Measurements from ENCODE around the gene BAD. TPM values are rescaled to one million over a fixed set of nuclear protein-coding genes. Genes with fewer than 3 reads are reported as not detected.

The BAD gene
- total and polyA plus RNA-seq, 10 of the 15 experiments (the other 5 are each of a cell fraction or from before 2014, with no cell fraction given), result 1.5 to 67.2 (median 39.6) TPM

DNA sequence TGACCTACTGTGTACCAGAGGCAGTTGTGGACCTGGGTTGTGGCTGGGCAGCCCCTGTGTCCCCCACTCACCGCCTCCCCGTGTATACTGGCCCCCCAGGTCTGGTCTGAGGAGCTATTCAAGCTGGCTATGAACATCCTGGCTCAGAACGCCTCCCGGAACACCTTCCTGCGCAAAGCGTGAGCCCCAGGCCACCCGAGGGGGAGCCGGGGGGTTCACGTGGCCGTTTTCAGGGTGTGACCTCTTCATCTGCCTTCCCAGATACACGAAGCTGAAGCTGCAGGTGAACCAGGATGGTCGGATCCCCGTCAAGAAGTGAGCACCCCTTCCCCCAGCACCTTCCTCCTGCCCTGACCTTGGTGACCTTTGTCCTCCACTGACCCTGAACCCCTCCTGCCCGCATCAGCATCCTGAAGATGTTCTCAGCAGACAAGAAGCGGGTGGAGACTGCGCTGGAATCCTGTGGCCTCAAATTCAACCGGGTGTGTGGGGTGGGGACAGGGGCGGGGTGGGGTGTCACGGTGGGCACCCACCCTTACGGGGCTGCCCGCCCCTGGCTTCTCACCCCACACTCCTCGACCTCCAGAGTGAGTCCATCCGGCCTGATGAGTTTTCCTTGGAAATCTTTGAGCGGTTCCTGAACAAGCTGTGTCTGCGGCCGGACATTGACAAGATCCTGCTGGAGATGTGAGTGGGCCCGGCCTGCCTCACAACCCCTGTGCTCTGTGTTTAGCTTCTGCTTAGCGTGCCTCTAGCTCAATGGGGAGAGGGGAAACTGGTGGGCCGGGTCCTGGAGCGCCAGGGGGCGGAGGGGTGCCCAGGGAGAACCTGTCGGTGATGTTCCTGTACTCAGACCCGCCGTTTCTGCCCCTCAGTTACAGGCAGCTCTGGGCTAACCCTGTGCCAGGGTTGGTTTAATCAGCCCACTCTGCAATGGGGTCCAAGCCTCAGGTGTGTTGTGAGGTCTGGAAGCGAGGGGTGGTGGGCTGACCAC, 29.0 kb downstream of the BAD start:
- intact Hi-C loops (cut with micrococcal nuclease; ENCODE audit: unreplicated experiment) (no loop called here), in situ Hi-C loops (cut with MboI) (no loop called here)
- ChIA-PET POLR2A (interaction anchor here (0.5 to 0.7 kb wide), 4 partner anchors 10 to 1439 kb away, joined by 3 read pairs; no protein-coding TSS in a partner anchor), CTCF (interaction anchor here (0.9 kb wide), 1 partner anchor 45 kb away, joined by 4 read pairs; the partner anchor contains the start of gene CATSPERZ), SMC1A (ENCODE audit: uncharacterized antibody, unreplicated experiment) (no interaction called here), RAD21 (ENCODE audit: unreplicated experiment) (no interaction called here)
- FAIRE-seq (no peak), DNase-seq (ENCODE audit: low read depth, low spot score) (no peak), ATAC-seq (no peak)
- WGBS (ENCODE audit: insufficient coverage, insufficient replicate concordance, low lambda C conversion rate, missing lambda C conversion rate), result 87% methylated on average over 34 of the region's 35 CpGs
- H4K20me1 ChIP-seq (ENCODE audit: control insufficient read depth, insufficient read depth), result no peaks in the 10 kb centered on the region
- no peak overlapping the region for H3K4me3 ChIP-seq
- H3K27ac ChIP-seq (ENCODE audit: control insufficient read depth, insufficient read depth), result no peak overlapping the region
- peaks cover 17% of the 10 kb centered on the region for H3K4me1 ChIP-seq (ENCODE audit: control insufficient read depth, insufficient read depth, low read length)
- H3K79me2 ChIP-seq (ENCODE audit: control insufficient read depth, insufficient read depth, low read length), result no peaks in the 10 kb centered on the region; the same call in 1 of the 2 replicates
- no peak overlapping the region for H3K4me2 ChIP-seq (ENCODE audit: control insufficient read depth, insufficient read depth)
- no peaks in the 10 kb centered on the region for H3K27me3 ChIP-seq (replicated peaks in 1 of 2; ENCODE audit: control insufficient read depth in 2 of 2, insufficient read depth in 2 of 2, low read length in 1 of 2)
- no peak overlapping the region for H2AFZ ChIP-seq (ENCODE audit: control insufficient read depth, low read depth, low read length)
- BruUV-seq (replicated peaks), result no TSS peak
- H3K36me3 ChIP-seq (ENCODE audit: control insufficient read depth in 2 of 2, insufficient read depth in 2 of 2, low read length in 1 of 2), result peaks cover 0 to 5% of the 10 kb centered on the region in 2 experiments; a peak in 2 of 4 replicates
- H3K9me3 ChIP-seq (replicated peaks; ENCODE audit: control insufficient read depth, insufficient read depth, low read length), result no peaks in the 10 kb centered on the region
- no peak overlapping the region for H3K9ac ChIP-seq (ENCODE audit: control insufficient read depth, insufficient read depth, low read length)
- TF ChIP-seq, protein P1, sequence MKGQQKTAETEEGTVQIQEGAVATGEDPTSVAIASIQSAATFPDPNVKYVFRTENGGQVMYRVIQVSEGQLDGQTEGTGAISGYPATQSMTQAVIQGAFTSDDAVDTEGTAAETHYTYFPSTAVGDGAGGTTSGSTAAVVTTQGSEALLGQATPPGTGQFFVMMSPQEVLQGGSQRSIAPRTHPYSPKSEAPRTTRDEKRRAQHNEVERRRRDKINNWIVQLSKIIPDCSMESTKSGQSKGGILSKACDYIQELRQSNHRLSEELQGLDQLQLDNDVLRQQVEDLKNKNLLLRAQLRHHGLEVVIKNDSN (IDR thresholded peaks at IDR 0.05; ENCODE audit: borderline replicate concordance, extremely low read length, insufficient read depth, low read depth, low read length), result no peak
- TF ChIP-seq ZNF384 (IDR thresholded peaks at IDR 0.05; ENCODE audit: borderline replicate concordance, low read depth, low read length) (no peak), POLR2AphosphoS2 (IDR thresholded peaks at IDR 0.05; ENCODE audit: low read depth, low read length) (no peak), MEF2A (IDR thresholded peaks at IDR 0.05; ENCODE audit: insufficient read depth, low read depth, low read length) (no peak), ZNF217 (IDR thresholded peaks at IDR 0.05) (no peak), MTA3 (IDR thresholded peaks at IDR 0.05; ENCODE audit: borderline replicate concordance, low read length) (no peak), ESRRA (IDR thresholded peaks at IDR 0.05; ENCODE audit: low read length) (no peak), NR2F1 (conservative IDR thresholded peaks at IDR 0.05) (no peak), TCF7 (IDR thresholded peaks at IDR 0.05; ENCODE audit: borderline replicate concordance) (no peak), NBN (IDR thresholded peaks at IDR 0.05) (no peak), MYB (IDR thresholded peaks at IDR 0.05; ENCODE audit: borderline replicate concordance, low read depth, low read length) (no peak), SREBF1 (IDR thresholded peaks at IDR 0.05; ENCODE audit: low read length) (no peak), CUX1 (IDR thresholded peaks at IDR 0.05; ENCODE audit: insufficient replicate concordance, low read depth, low read length) (no peak)
- TF ChIP-seq, protein P2, sequence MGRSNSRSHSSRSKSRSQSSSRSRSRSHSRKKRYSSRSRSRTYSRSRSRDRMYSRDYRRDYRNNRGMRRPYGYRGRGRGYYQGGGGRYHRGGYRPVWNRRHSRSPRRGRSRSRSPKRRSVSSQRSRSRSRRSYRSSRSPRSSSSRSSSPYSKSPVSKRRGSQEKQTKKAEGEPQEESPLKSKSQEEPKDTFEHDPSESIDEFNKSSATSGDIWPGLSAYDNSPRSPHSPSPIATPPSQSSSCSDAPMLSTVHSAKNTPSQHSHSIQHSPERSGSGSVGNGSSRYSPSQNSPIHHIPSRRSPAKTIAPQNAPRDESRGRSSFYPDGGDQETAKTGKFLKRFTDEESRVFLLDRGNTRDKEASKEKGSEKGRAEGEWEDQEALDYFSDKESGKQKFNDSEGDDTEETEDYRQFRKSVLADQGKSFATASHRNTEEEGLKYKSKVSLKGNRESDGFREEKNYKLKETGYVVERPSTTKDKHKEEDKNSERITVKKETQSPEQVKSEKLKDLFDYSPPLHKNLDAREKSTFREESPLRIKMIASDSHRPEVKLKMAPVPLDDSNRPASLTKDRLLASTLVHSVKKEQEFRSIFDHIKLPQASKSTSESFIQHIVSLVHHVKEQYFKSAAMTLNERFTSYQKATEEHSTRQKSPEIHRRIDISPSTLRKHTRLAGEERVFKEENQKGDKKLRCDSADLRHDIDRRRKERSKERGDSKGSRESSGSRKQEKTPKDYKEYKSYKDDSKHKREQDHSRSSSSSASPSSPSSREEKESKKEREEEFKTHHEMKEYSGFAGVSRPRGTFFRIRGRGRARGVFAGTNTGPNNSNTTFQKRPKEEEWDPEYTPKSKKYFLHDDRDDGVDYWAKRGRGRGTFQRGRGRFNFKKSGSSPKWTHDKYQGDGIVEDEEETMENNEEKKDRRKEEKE (IDR thresholded peaks at IDR 0.05), result no peak
